CD4-positive, alpha-beta T cell (primary cell): Measurements from ENCODE around the gene TENM4. TPM values are rescaled to one million over a fixed set of nuclear protein-coding genes. Genes with fewer than 3 reads are reported as not detected.

Experiments used
- ATAC-seq: fragments of 200-7000 bp; cut with Tn5 transposase; one replicate; pipeline ENCODE4 v1.10.0; 2022; ENCODE audit warnings: mild to moderate bottlenecking; ENCODE audit not compliant: poor library complexity
- CTCF ChIA-PET: fragments of 350-600 bp; sonication (Branson Sonifier 250); formaldehyde crosslinking; loops from one replicate; lab custom pipeline; 2021; ENCODE audit warnings: antibody characterized with exemption, inconsistent platforms; lab: Charles Lee
- POLR2A ChIA-PET: fragments of 350-600 bp; sonication (Branson Sonifier 250); formaldehyde crosslinking; loops from one replicate; lab custom pipeline; 2021; ENCODE audit warnings: antibody characterized with exemption, inconsistent platforms; lab: Charles Lee
- DNase-seq, 14 experiments: peaks; one replicate each; pipeline ENCODE4 v3.0.0-alpha.2; 2013 to 2020; ENCODE audit warnings: mixed read lengths in 2 of 14
- H3K27ac ChIP-seq, 2 donors: one replicate each; pipeline versions ENCODE4 v1.5.1 to v1.7.0; 2013; ENCODE audit warnings: low read length in 2 of 2, low read depth in 1 of 2, mild to moderate bottlenecking in 1 of 2
- H3K27me3 ChIP-seq, 2 experiments: 1 replicate in 1 of 2; 2 replicates in 1 of 2; pipeline versions ENCODE4 v1.6.1 to v1.7.0; 2013; ENCODE audit warnings: low read length in 2 of 2, control low read depth in 1 of 2, mild to moderate bottlenecking in 1 of 2, moderate library complexity in 1 of 2; ENCODE audit not compliant: insufficient read depth in 2 of 2, control insufficient read depth in 1 of 2
- H3K36me3 ChIP-seq: one replicate; pipeline ENCODE4 v1.6.1; 2013; ENCODE audit warnings: low read length, control low read depth; ENCODE audit not compliant: insufficient read depth
- H3K4me1 ChIP-seq: one replicate; pipeline ENCODE4 v1.6.1; 2013; ENCODE audit warnings: low read length, control low read depth; ENCODE audit not compliant: insufficient read depth
- H3K4me3 ChIP-seq: one replicate; pipeline ENCODE4 v1.5.1; 2013; ENCODE audit warnings: mild to moderate bottlenecking, low read length, moderate library complexity
- H3K9me3 ChIP-seq, 2 experiments: 1 replicate in 1 of 2; 2 replicates in 1 of 2; pipeline versions ENCODE4 v1.6.1 to v1.7.0; 2013; ENCODE audit warnings: low read length in 2 of 2, mild to moderate bottlenecking in 2 of 2, control low read depth in 1 of 2, moderate library complexity in 1 of 2; ENCODE audit not compliant: control insufficient read depth in 1 of 2, insufficient read depth in 1 of 2
- H3K27ac Mint-ChIP-seq: one replicate; pipeline ENCODE4 v1.8.0; 2020; ENCODE audit warnings: mixed read lengths
- H3K27me3 Mint-ChIP-seq: one replicate; pipeline ENCODE4 v1.8.0; 2021; ENCODE audit warnings: mixed read lengths
- H3K36me3 Mint-ChIP-seq: one replicate; pipeline ENCODE4 v1.8.0; 2021; ENCODE audit warnings: low read depth, mixed read lengths
- H3K4me1 Mint-ChIP-seq: one replicate; pipeline ENCODE4 v1.8.0; 2021; ENCODE audit warnings: low read depth, mixed read lengths
- H3K4me3 Mint-ChIP-seq: one replicate; pipeline ENCODE4 v1.8.0; 2020; ENCODE audit warnings: mild to moderate bottlenecking, mixed read lengths
- H3K9me3 Mint-ChIP-seq: one replicate; pipeline ENCODE4 v1.8.0; 2020; ENCODE audit warnings: mixed read lengths
- intact Hi-C, 2 experiments: fragments of 100-400 bp; cut with DNase I in 1 of 2; cut with micrococcal nuclease in 1 of 2; formaldehyde crosslinking; loops; one replicate each; pipeline versions ENCODE4 v1.15.1 to v1.9.0; 2023 to 2025; cut with DNase I, micrococcal nuclease
- total RNA-seq, 174 experiments: library from RNA in 2 of 174; stranded (reverse) in 2 of 174; gene quantifications; one replicate each; pipeline ENCODE4 v1.2.3 and lab custom pipeline; 2021 to 2026
- TF ChIP-seq, protein P1 (sequence below): fragments of 200-600 bp; IDR thresholded peaks from one replicate; pipeline ENCODE4 v1.8.0; 2022; ENCODE audit warnings: antibody characterized with exemption, mild to moderate bottlenecking

TENM4 gene
- total RNA-seq, 2 experiments from 2014 or later: 0.22 to 0.31 TPM

DNA sequence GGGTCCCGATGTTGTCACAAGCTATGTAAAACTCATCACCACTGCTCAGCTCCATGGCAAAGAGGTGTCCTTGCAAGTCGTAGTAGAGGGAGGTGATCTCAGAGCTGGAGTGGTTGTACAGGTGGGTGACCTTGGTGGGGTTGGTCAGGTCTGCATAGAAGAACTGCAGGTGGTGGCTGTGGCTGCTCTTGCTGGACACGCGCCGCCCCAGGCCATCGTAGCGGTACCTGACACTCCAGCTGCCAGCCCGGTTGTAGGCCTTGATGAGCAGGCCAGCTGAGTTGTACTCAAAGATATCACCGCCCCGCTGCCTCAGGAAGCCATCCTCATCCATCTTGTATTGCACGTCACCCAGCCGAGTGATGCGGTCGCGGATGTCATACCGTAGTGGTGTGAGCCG lies 771.6 kb downstream of the TENM4 start:
- DNase-seq (no peak), ATAC-seq (no peak)
- Histone ChIP-seq H3K36me3 (no peaks in the 10 kb centered on the region), H3K27me3 (peaks cover 0 to 7% of the 10 kb centered on the region in 2 experiments), H3K4me1 (no peaks in the 10 kb centered on the region), H3K4me3 (no peak overlapping the region), H3K9me3 (peaks cover 0 to 8% of the 10 kb centered on the region in 2 experiments), H3K27ac (no peak overlapping the region)
- no peak overlapping the region for H3K27ac Mint-ChIP-seq
- intact Hi-C loops: no loop called here
- H3K4me3 Mint-ChIP-seq: no peak overlapping the region
- POLR2A ChIA-PET: no interaction called here
- peaks cover 10% of the 10 kb centered on the region for H3K27me3 Mint-ChIP-seq
- no peaks in the 10 kb centered on the region for H3K9me3 Mint-ChIP-seq
- H3K36me3 Mint-ChIP-seq: no peaks in the 10 kb centered on the region
- TF ChIP-seq, protein P1, sequence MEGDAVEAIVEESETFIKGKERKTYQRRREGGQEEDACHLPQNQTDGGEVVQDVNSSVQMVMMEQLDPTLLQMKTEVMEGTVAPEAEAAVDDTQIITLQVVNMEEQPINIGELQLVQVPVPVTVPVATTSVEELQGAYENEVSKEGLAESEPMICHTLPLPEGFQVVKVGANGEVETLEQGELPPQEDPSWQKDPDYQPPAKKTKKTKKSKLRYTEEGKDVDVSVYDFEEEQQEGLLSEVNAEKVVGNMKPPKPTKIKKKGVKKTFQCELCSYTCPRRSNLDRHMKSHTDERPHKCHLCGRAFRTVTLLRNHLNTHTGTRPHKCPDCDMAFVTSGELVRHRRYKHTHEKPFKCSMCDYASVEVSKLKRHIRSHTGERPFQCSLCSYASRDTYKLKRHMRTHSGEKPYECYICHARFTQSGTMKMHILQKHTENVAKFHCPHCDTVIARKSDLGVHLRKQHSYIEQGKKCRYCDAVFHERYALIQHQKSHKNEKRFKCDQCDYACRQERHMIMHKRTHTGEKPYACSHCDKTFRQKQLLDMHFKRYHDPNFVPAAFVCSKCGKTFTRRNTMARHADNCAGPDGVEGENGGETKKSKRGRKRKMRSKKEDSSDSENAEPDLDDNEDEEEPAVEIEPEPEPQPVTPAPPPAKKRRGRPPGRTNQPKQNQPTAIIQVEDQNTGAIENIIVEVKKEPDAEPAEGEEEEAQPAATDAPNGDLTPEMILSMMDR: no peak
- no peaks in the 10 kb centered on the region for H3K4me1 Mint-ChIP-seq
- CTCF ChIA-PET: no interaction called here

DNA sequence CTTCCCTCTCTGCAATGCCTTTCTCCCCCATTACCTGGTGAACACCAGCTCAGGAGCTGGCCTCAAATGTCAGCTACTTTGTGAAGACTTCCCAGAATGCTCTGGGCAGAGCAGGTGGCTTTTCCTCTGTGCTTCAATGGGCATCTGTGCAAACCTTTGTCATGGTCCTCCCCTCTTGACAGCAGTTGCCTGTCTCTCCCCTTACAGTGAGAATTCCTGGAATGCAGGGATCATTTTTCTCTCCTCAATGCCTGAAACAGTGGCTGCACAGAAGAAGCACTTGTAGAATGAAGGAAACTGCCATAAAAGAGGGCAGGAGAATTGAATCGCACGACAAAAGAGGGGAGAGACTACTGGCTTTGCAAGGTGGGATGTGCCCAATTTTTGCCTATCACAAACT lies 773.4 kb downstream of the TENM4 start:
- ATAC-seq (no peak), DNase-seq (no peak)
- TF ChIP-seq, protein P1: no peak
- Histone ChIP-seq H3K9me3 (peaks cover 0 to 8% of the 10 kb centered on the region in 2 experiments), H3K4me1 (no peaks in the 10 kb centered on the region), H3K4me3 (no peak overlapping the region), H3K27me3 (peaks cover 0 to 7% of the 10 kb centered on the region in 2 experiments), H3K27ac (no peak overlapping the region), H3K36me3 (no peaks in the 10 kb centered on the region)
- H3K27ac Mint-ChIP-seq: no peak overlapping the region
- H3K27me3 Mint-ChIP-seq: peaks cover 23% of the 10 kb centered on the region
- no peaks in the 10 kb centered on the region for H3K36me3 Mint-ChIP-seq
- ChIA-PET CTCF (no interaction called here), POLR2A (no interaction called here)
- H3K4me1 Mint-ChIP-seq: no peaks in the 10 kb centered on the region
- no peak overlapping the region for H3K4me3 Mint-ChIP-seq
- H3K9me3 Mint-ChIP-seq: no peaks in the 10 kb centered on the region
- intact Hi-C loops: no loop called here

DNA sequence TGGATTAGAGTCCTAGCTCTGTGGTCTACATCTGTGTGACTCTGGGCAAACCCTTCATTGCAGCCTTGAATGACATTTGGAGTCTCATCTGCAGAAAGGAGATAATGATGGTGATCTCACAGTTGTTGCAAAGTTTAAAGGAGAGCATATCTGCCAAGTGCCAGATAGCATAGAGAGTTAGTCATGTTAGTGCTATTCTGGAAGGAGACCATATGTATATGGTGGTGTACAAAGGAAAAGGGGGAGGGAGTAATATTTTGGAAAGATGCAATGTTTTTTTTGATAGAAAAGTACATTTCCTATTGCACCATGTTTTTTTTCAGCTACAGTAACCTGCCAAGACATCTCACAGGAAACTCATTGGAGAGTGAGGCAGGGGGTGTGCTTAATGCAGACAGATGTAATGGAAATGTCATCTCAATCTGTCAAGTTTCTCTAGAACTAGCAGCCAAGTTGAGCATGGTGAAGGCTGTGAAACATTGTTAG lies 774.1 kb downstream of the TENM4 start:
- Mint-ChIP-seq H3K27ac (no peak overlapping the region), H3K36me3 (no peaks in the 10 kb centered on the region), H3K4me1 (no peaks in the 10 kb centered on the region), H3K9me3 (no peaks in the 10 kb centered on the region), H3K4me3 (no peak overlapping the region), H3K27me3 (peaks cover 24% of the 10 kb centered on the region)
- ATAC-seq (no peak), DNase-seq (no peak)
- Histone ChIP-seq H3K9me3 (peaks cover 0 to 8% of the 10 kb centered on the region in 2 experiments), H3K36me3 (no peaks in the 10 kb centered on the region), H3K27ac (no peak overlapping the region), H3K4me1 (no peaks in the 10 kb centered on the region), H3K27me3 (peaks cover 0 to 7% of the 10 kb centered on the region in 2 experiments), H3K4me3 (no peak overlapping the region)
- CTCF ChIA-PET: no interaction called here
- POLR2A ChIA-PET: no interaction called here
- intact Hi-C loops: no loop called here
- TF ChIP-seq, protein P1: no peak
